ENCODE data around the gene NTS. TPM values are rescaled to one million over a fixed set of nuclear protein-coding genes. Genes with fewer than 3 reads are reported as not detected.

Gene NTS
- total RNA-seq, 1 experiment from 2014 or later, result 5.1 TPM

GRCh38 chr12:85834378-85834777 is 39.7 kb upstream of the NTS start:
- no peak overlapping the region for H3K4me2 ChIP-seq (ENCODE audit: insufficient read depth, insufficient read length, low read length)

More at GRCh38 chr12:85834378-85834777, 39.7 kb upstream of the NTS start:
- H3K27me3 Mint-ChIP-seq (ENCODE audit: low read depth), result no peaks in the 10 kb centered on the region
- Histone ChIP-seq H3K4ac (ENCODE audit: low read depth, low read length) (no peak overlapping the region), H2BK5ac (ENCODE audit: insufficient read length, low read length) (no peak overlapping the region), H2BK15ac (ENCODE audit: low read depth, low read length) (no peak overlapping the region), H3K23me2 (ENCODE audit: insufficient read length, low read depth, low read length, poor library complexity, severe bottlenecking) (no peaks in the 10 kb centered on the region), H3K4me1 (ENCODE audit: insufficient read depth, low read length) (peaks cover 4% of the 10 kb centered on the region; the same call in 1 of the 2 replicates), H3K23ac (ENCODE audit: insufficient read length, low read depth, low read length) (no peak overlapping the region), H3K14ac (ENCODE audit: insufficient read depth, low read length) (no peak overlapping the region), H2BK12ac (ENCODE audit: insufficient read length, low read depth, low read length) (no peak overlapping the region), H2AFZ (ENCODE audit: low read length) (no peak overlapping the region), H2BK120ac (ENCODE audit: low read depth, low read length, poor library complexity, severe bottlenecking) (no peak overlapping the region), H4K20me1 (ENCODE audit: control insufficient read depth, insufficient read depth, insufficient read length) (no peaks in the 10 kb centered on the region), H3K56ac (ENCODE audit: insufficient read length, low read depth, low read length) (no peak overlapping the region), H3K27me3 (ENCODE audit: insufficient read depth, low read length) (no peaks in the 10 kb centered on the region), H4K5ac (ENCODE audit: insufficient read length, low read depth, low read length) (no peak overlapping the region), H2AK5ac (ENCODE audit: insufficient read length, low read length) (no peak overlapping the region), H3K79me2 (ENCODE audit: insufficient read depth, low read length) (no peaks in the 10 kb centered on the region), H4K8ac (replicated peaks; ENCODE audit: insufficient read length, low read depth, low read length) (no peak overlapping the region), H4K91ac (ENCODE audit: insufficient read length, low read depth, low read length) (no peak overlapping the region), H3K9me3 (ENCODE audit: control insufficient read depth, low read depth, low read length) (no peaks in the 10 kb centered on the region), H3K9ac (ENCODE audit: extremely low read depth, insufficient read length, low read length) (no peak overlapping the region), H2BK20ac (ENCODE audit: low read depth, low read length, poor library complexity, severe bottlenecking) (no peak overlapping the region), H3K18ac (ENCODE audit: insufficient read length, low read depth, low read length) (no peak overlapping the region), H3K27ac (ENCODE audit: insufficient read length, low read depth, low read length) (no peak overlapping the region), H3T11ph (ENCODE audit: low read length) (no peak overlapping the region), H3K79me1 (ENCODE audit: insufficient read depth, low read depth, low read length, poor library complexity, severe bottlenecking) (no peaks in the 10 kb centered on the region)
- H3K27ac Mint-ChIP-seq, result no peak overlapping the region; a peak in 1 of 7 replicates
- DNase-seq, result no peak
- H3K36me3 Mint-ChIP-seq (ENCODE audit: insufficient read depth in 1 of 3, low read depth in 3 of 3), result no peaks in the 10 kb centered on the region
- TF ChIP-seq CTCF (conservative IDR thresholded peaks at IDR 0.05), result no peak
- H3K4me1 Mint-ChIP-seq, result peaks cover 20 to 22% of the 10 kb centered on the region in 2 experiments
- H3K4me3 Mint-ChIP-seq, result no peak overlapping the region
- H3K9me3 Mint-ChIP-seq, result no peaks in the 10 kb centered on the region
- WGBS (ENCODE audit: extremely low coverage, insufficient read length, low lambda C conversion rate), result no CpG with 5 or more reads among the region's 2 CpGs
